Stimulated activated CD4-positive, alpha-beta T cell treated with anti-CD3 and anti-CD28 coated beads, Interleukin-2, amount 100 ng/mL, for 24 hours (primary cell): ENCODE results near the gene RSPH1.

Experiments used
- DNase-seq, 2 donors: peaks; one replicate each; pipeline ENCODE4 v3.0.0-alpha.2; 2020

Gene RSPH1

DNA sequence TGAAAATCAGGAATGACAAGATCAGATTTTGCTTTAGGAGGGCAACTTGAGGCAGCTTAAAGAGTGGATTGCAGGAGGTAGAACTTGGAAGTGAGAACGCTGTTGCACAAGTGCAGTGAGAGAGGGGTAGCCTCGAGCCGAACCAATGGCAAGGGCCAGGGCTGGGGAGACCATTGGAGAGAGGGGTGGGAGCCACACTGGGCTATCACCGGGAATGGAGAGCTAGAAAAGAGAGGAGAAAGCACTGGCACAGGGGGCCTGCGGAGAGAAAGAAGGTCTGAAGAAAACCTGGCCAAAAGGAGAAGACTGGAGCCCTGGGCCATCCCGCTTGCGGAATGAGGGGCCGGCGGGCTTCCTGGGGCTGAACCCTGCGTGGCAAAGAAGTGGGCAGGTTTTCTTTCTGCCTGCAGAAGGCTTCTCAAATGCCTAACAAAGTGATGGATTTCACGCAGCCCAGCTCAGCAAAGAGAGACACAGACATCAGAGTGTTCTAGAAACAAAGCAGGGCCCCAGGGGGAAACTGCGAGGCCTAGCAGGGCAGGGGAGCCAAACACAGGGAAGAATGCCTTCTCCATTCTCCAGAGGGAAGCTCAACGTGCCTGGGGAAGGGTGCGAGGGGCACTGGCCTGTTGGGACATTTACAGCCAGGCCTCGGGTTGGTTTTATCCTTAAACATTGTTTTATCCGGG, 16.5 kb upstream of the RSPH1 start:
- DNase-seq: no peak

DNA sequence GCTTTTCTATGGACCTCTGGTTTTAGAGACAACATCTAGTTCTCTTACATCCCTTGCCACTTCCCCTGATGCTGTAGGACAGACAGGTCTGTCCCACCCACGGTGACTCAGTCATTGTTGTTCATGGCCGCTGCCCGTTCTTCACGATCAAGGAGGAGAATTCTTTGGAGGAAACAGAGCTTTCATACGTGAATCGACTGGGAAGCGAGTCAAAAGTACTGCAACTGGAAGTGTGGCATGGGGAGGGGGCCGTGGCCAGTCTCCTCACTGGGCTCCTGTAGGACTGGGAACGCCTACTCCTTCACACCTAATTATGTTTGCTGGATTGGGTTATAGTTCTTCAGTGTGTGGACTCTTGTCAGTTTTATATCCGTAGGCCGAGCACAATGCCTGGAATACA, 13.2 kb upstream of the RSPH1 start:
- DNase-seq: no peak

- no peak for DNase-seq
Observed at GRCh38 chr21:42508371-42508770, 12.3 kb upstream of the RSPH1 start.

GRCh38 chr21:42507418-42507817, 11.4 kb upstream of the RSPH1 start:
- peak in 1 of 2 donors; percentile 3 for DNase-seq

GRCh38 chr21:42505090-42505726, 9.2 kb upstream of the RSPH1 start:
- DNase-seq: no peak

DNA sequence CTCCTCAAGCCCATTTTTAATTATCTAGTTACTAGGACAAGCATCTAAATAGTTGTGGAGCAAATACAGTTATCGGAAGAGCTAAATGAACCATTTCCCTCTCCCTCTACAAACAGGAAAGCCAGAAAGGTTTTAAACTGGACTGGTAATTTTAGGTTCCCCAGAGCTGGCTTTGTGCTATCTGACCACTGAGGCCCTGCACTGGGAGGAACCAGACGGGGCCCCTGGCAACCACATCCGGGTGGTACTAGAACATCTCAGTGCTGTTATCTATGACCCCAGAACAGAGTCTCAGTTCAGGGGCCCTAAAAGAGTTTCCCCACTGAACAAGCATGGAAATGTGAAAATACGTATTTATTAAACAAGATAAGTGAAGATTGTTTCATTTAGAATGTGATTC, 7.7 kb upstream of the RSPH1 start:
- DNase-seq: no peak

- DNase-seq: no peak
Observed at GRCh38 chr21:42500736-42501135, 4.7 kb upstream of the RSPH1 start.

DNA sequence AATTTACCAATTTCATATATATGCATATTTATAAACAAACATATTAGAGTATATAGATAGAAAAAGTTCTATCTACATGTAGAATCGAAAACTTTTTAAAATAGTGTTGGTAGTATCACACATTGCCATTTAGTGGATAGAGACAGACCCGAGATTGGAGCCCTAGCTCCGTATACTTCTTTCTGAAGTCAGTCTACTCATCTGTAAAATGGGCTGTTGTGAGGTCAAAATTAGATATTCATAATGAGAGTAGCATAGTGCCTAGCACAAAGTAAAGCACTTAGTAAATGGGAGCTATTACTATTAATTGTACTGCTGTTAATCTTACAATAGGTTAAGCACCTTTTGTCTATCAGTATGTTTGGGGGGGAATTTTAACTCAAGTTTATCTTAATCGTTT, 4.2 kb upstream of the RSPH1 start:
- no peak for DNase-seq

- no peak for DNase-seq
Observed at GRCh38 chr21:42499444-42500112, 3.6 kb upstream of the RSPH1 start.

DNA sequence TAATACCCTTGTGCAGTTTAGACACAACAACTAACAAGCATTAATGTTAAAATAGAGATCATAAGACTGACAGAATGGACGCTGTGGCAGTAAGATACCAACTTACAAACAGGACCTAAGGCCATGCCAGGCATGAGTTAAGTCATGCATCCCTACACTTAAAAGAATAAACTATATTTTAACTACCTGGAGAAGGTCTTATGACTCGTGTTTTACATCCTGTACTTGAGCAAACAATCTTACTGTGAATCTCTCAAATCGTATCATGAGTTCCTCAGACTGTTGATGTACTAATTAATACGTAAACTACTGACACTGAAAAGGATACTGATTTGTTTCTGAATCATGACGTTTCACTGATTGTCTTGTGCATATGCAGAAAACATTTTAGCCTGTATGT, 2.0 kb upstream of the RSPH1 start:
- DNase-seq: no peak

- no peak for DNase-seq
Observed at GRCh38 chr21:42496839-42497202, 797 bp upstream of the RSPH1 start.

GRCh38 chr21:42495765-42496119, 282 bp downstream of the RSPH1 start:
- no peak for DNase-seq

DNA sequence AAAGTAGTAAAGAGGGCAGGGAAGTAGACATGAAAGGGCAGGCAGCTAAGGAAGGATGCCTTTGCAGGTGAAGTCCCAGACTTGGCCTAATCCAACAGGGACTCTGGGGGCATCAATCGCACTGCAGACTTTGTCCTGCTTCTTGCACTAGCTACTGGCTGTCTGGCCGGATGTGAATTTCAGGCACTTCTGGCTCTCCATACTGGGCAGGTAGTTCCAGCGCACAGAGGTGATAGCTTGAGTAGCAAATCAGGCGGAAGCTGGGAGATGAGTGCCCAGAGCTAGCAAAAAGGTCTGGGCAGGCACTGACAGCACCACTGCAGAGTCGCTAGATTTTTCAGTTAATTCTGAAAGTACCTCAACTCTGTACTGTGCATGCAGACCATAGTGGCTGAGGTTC, 997 bp downstream of the RSPH1 start:
- no peak for DNase-seq

DNA sequence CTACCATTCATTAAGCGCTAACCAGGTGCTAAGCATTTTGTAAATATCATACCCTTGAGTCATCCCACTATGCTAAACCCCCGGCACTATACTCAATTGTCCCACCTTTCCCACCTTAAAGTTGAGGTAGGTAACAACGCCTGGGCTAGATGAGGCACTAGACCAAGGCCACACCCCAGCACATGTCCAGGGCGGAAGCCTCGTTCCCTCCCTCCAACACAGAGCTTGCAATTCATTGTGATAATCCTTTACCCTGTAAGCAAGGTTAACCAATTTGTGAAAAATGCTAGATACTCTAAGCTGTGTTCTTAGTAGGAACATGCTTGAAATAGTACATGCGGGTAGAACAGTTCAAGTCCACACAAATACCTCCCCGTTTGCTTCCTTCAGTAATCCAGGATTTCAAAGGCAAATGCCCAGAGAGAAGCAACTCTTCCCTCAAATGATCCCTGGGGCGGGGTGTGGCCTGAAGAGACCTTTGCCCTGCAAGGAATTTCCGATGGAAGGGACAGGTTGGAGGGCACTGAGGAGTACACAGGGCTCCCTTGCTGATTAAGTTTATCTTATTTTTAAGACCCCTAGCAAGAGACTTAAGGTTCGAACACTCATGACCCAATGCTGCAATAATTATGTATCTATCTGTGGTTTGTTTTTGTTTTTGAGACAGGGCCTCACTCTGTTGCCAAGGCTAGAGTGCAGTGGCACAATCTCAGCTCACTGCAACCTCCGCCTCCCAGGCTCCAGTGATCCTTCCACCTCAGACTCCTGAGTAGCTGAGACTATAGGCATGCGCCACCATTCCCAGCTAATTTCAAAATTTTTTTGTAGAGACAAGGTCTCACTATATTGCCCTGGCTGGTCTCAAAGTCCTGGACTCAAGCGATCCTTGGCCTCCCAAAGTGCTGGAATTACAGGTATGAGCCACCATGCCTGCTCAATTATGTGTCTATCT, 2.6 kb downstream of the RSPH1 start:
- DNase-seq: no peak

- DNase-seq: no peak
Observed at GRCh38 chr21:42492201-42492600, 3.8 kb downstream of the RSPH1 start.

GRCh38 chr21:42491328-42491727, 4.7 kb downstream of the RSPH1 start:
- DNase-seq: no peak

DNA sequence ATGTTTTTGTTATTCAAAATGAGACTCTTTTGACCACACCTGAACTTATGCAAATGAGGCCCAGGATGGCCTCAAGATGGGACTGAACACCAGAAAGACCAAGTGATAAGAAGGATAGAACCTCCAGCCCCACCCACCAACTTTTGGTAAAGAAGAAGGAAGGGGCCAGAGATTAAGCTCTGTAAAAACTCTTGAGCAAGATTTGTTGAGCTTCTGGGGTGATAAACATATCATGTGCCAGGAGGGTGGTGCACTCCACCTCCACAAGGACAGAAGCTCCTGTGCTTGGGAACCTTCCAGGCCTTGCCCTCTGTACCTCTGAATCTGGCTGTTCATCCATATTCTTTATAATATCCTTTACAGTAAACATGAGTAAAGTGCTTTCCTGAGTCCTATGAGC, 5.3 kb downstream of the RSPH1 start:
- DNase-seq: no peak

DNA sequence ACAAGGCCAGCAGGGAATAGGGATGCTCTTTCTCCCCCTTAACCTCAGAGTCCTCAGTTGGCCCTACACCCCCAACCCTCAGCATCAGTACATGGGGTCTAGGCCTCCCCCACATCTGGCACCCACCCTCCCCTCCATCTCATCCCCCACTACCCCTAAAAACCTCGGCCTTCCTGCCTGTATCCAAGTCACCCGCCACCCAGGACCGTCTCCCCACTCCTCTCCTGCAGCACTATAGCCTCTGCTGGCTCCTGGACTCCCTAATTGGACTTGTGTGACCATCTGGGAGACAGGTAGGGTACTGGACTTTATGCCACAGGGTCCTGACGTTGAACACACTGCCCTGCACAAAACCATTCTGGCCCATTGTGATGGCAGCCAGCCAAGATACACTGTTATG, 6.0 kb downstream of the RSPH1 start:
- DNase-seq: no peak

GRCh38 chr21:42489006-42489563, 6.9 kb downstream of the RSPH1 start:
- DNase-seq: no peak

DNA sequence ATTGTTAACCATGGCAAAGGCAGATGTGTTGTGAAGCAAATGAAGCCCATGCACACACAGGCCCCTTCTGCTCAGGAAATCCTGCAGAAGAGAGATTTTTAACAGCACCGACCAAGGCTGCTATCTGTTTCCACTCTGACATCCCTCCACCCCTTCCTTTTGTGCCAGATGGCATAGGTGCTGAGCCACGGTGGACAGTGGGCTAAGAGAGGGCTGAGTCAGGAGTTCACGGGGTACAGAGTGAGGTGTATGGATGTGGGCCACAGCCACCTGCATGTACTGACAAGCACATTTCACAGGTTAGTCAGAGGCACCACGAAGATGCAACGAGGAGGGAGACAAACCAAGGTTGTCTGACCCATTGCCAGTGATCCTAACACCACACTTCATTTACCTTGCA, 9.5 kb downstream of the RSPH1 start:
- DNase-seq: no peak

GRCh38 chr21:42486072-42486471, 10.0 kb downstream of the RSPH1 start:
- DNase-seq: no peak

GRCh38 chr21:42484966-42485365, 11.1 kb downstream of the RSPH1 start:
- DNase-seq: no peak

DNA sequence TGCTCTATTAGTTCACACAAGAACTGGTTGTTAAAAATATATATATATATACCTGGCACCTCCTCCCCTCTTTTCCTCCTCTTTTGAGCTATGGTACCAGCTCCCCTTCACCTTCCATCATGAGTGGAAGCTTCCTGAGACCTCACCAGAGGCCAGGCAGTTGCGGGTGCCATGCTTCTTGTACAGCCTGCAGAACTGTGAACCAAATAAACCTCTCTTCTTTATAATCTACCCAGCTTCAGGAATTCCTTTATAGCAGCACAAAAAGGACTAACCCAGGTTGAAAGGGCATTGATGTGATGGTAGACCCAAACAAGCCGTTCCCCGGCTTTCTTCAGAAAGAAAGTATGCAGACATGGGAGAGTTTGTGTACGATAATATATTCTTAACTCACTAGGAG, 14.9 kb downstream of the RSPH1 start:
- DNase-seq: no peak
